Mononuclear cell (primary cell): ENCODE data around the gene TTLL5. TPM values are rescaled to one million over a fixed set of nuclear protein-coding genes. Genes with fewer than 3 reads are reported as not detected.

Experiments
- H3K27me3 ChIP-seq: 2 replicates; pipeline ENCODE4 v1.6.0; 2011; ENCODE audit warnings: low read length, control low read depth; ENCODE audit not compliant: insufficient read depth
- H3K4me1 ChIP-seq: 2 replicates; pipeline ENCODE4 v1.5.1; 2011; ENCODE audit warnings: mild to moderate bottlenecking, low read length, control low read depth; ENCODE audit not compliant: insufficient read depth
- H3K4me3 ChIP-seq: 2 replicates; pipeline ENCODE4 v1.5.1; 2011; ENCODE audit warnings: mild to moderate bottlenecking, low read length, moderate library complexity
- H3K9me3 ChIP-seq: 2 replicates; pipeline ENCODE4 v1.5.1; 2011; ENCODE audit warnings: low read depth, mild to moderate bottlenecking, control low read depth, low read length
- total RNA-seq: library from RNA; depleted of rRNA; stranded (reverse); fragments of >200 nt; gene quantifications from one replicate; pipeline ENCODE4 v1.2.3, GENCODE V29; 2012

TTLL5 gene
- total RNA-seq, 1 donor, result 10.6 TPM

- no peak overlapping the region for H3K4me3 ChIP-seq
- H3K9me3 ChIP-seq, result no peaks in the 10 kb centered on the region
- peaks cover 1% of the 10 kb centered on the region for H3K4me1 ChIP-seq
- no peaks in the 10 kb centered on the region for H3K27me3 ChIP-seq
Observed at GRCh38 chr14:75848167-75848913, 187.3 kb downstream of the TTLL5 start.

DNA sequence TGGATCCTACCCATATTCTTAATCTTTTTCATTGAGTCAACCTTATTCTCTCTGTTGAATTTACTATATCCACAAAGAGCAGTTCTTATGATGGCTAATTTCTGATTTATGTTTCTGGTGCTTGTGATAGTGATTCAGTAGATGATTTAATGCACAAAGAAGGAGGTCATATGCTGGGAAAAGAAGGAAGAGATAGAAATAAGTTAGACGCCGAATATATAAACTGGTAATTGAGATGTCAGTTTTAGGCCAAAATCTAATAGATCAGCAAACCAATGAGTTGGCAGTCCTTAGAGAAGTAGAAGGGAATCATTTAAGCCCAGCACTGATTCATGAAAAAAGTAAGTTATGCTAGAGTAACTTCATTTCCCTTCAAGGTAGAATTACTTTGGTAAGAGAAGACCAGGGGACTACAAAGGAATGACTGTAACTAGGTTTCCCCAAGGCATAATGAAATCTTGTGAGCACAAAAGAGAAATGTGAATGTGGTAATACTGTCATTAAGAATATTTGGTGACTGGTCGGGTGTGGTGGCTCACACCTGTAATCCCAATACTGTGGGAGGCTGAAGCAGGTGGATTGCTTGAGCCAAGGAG lies 188.4 kb downstream of the TTLL5 start:
- no peak overlapping the region for H3K4me3 ChIP-seq
- no peaks in the 10 kb centered on the region for H3K4me1 ChIP-seq
- no peaks in the 10 kb centered on the region for H3K9me3 ChIP-seq
- no peaks in the 10 kb centered on the region for H3K27me3 ChIP-seq

DNA sequence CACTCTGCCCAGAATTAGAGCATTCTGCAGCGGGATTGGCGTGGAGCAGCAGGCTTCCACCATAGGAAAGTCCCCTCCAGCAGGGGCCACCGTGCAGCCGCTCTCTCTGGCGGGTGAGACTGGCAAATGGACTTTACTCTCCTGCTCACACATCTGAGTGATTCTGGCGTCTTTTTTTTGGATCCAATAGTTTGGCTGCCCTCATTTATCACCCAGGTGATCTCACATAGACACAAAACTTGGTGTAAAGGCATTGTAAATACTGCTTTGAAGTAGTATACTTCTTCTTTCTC lies 190.5 kb downstream of the TTLL5 start:
- H3K4me1 ChIP-seq, result no peaks in the 10 kb centered on the region
- no peaks in the 10 kb centered on the region for H3K27me3 ChIP-seq
- H3K9me3 ChIP-seq, result no peaks in the 10 kb centered on the region
- no peak overlapping the region for H3K4me3 ChIP-seq

GRCh38 chr14:75854111-75854799 lies 193.2 kb downstream of the TTLL5 start:
- Histone ChIP-seq H3K27me3 (no peaks in the 10 kb centered on the region), H3K4me1 (no peaks in the 10 kb centered on the region), H3K4me3 (no peak overlapping the region), H3K9me3 (no peaks in the 10 kb centered on the region)

DNA sequence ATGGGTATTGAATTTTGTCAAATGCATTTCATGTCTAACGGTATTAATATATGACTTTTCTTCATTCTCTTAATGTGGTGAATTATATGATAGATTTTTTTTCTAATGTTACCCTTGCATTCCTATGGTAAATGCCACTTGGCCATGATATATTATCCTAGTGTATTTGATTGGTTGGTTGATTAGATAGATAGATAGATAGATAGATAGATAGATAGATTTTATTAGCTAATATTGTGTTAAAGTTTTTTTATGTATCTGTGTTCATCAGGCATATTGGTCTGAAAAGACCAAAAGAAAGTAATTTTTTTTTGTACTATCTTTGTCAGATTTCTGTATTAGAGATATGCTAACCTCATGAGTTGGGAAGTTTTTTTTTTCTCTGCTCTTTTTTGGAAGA lies 196.2 kb downstream of the TTLL5 start:
- Histone ChIP-seq H3K27me3 (no peaks in the 10 kb centered on the region), H3K4me1 (no peaks in the 10 kb centered on the region), H3K4me3 (no peak overlapping the region), H3K9me3 (no peaks in the 10 kb centered on the region)

DNA sequence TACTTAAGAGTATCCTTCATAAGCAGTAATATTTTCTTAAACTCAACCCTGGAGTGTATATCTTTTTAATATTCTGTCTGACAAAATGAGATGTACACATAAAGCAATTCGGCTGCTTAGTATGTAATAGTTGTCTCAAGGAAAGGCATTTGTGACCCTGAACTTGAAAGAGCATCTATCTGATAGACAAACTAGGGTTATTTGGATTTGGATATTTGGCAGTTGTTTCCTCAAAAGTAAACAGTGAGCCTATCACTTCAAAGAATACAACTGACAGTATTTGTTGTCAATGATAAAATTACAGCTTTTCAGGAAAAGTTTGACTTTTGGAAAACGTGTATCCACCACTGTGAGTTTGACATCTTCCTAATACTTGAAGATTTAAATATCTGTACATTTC lies 197.3 kb downstream of the TTLL5 start:
- no peaks in the 10 kb centered on the region for H3K9me3 ChIP-seq
- H3K27me3 ChIP-seq, result no peaks in the 10 kb centered on the region
- H3K4me1 ChIP-seq, result no peaks in the 10 kb centered on the region
- H3K4me3 ChIP-seq, result no peak overlapping the region

- no peaks in the 10 kb centered on the region for H3K4me1 ChIP-seq
Observed at GRCh38 chr14:75859746-75860145, 198.7 kb downstream of the TTLL5 start.

DNA sequence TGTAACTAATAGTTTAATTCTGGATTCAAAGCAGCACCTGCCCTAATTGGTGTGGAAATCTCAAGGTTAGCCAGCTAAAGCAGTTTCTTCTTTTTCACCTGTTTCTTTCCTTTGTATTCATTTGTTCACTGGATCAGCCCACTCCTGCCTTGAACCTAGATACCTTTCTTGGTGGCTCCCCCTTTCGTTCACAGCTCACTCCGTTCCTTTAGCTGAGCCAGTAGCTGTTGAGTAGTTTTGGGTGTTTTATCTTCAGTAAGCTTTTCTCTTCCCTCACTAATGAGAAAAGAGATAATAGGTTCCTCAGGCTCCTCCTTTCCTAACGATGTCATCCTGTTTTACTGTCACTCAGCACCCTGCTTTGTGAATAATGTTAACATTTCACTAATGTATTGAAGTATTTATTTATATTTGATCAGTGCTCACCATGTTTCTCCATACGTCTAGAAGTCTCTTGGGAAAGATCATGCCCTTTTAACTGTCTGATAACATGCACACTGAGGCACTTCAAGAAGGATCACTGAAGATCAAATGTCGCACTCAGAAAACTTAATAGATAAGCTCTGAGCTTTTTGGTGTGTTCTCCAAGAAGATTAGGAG lies 199.6 kb downstream of the TTLL5 start:
- Histone ChIP-seq H3K27me3 (no peaks in the 10 kb centered on the region), H3K4me1 (no peaks in the 10 kb centered on the region), H3K9me3 (no peaks in the 10 kb centered on the region), H3K4me3 (no peak overlapping the region)

More at GRCh38 chr14:75859746-75860145, 198.7 kb downstream of the TTLL5 start:
- Histone ChIP-seq H3K27me3 (no peaks in the 10 kb centered on the region), H3K4me3 (no peak overlapping the region), H3K9me3 (no peaks in the 10 kb centered on the region)

GRCh38 chr14:75861161-75861621 lies 200.1 kb downstream of the TTLL5 start:
- Histone ChIP-seq H3K9me3 (no peaks in the 10 kb centered on the region), H3K4me3 (no peak overlapping the region), H3K27me3 (no peaks in the 10 kb centered on the region), H3K4me1 (no peaks in the 10 kb centered on the region)

DNA sequence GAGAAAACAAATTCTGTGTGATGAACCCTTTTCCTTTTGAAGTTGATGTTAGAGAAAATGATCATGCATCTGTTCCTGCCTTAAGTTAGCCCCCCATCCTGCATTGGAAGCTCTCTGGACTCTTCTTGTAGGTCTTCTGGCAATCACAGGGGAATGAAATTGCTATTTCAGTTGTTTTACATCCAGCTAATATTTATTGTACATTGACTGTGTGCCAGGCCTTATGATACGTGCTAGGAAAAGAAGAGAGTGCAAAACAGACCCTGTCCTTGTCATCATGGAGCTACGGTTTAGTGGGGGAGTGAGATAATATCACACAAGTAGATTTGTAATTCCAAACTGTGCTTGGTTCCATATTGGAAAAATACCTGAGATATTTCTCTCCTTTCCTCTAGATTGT lies 202.2 kb downstream of the TTLL5 start:
- Histone ChIP-seq H3K4me3 (no peak overlapping the region), H3K4me1 (no peaks in the 10 kb centered on the region), H3K27me3 (no peaks in the 10 kb centered on the region), H3K9me3 (no peaks in the 10 kb centered on the region)

GRCh38 chr14:75864352-75864751 lies 203.3 kb downstream of the TTLL5 start:
- H3K9me3 ChIP-seq, result no peaks in the 10 kb centered on the region
- no peak overlapping the region for H3K4me3 ChIP-seq
- no peaks in the 10 kb centered on the region for H3K4me1 ChIP-seq
- no peaks in the 10 kb centered on the region for H3K27me3 ChIP-seq

GRCh38 chr14:75865531-75865930 lies 204.5 kb downstream of the TTLL5 start:
- Histone ChIP-seq H3K4me3 (no peak overlapping the region), H3K9me3 (no peaks in the 10 kb centered on the region), H3K27me3 (no peaks in the 10 kb centered on the region), H3K4me1 (no peaks in the 10 kb centered on the region)

DNA sequence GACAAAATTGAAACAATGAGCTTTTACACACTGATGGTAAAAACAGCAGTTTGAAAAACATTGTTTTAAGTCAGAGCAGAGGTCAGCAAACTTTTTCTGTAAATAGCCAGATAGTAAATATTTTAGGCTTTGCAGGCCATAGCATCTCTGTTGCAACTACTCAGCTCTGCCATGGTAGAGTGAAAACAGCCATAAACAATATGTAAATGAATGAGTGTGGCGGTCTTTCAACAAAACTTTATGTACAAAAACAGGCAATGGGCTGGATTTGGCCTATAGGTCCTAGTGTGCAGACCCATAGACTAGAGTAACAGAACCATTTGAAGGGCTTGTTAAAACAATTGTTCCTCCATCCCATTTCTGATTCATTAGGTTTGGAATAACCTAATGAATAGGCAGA lies 205.9 kb downstream of the TTLL5 start:
- no peaks in the 10 kb centered on the region for H3K4me1 ChIP-seq
- H3K4me3 ChIP-seq, result no peak overlapping the region
- no peaks in the 10 kb centered on the region for H3K27me3 ChIP-seq
- no peaks in the 10 kb centered on the region for H3K9me3 ChIP-seq

DNA sequence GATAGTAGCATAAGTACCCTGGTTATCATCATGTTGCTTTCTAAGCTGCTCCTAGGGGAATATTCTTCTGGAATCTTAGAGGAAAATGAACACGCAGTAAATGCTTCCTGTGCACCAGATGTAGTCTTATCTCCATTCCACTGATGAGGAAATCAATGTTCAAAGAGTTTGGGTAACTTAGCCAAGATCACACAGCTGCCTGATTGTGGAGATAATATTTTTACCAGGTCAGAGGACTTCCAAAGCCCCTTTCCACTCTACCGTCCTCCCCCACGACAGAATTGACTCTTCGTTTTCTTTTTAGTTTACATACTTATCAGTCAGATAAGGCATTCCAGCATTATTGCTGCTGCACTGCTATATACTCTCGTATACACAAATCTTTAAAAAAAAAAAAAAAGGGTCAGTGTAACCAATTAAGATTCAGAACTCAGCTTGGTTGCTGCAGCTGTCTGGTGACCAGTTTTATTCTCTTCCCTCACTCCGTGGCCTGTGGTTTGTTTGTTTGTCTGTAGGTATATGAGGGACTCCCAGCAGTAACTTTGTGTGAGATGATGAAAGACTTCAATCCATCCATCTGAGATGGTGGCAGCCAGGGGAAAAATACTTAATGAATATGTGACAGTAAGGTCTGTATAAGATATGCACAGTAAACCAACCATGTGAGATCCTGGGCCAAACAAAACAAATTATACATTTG lies 210.3 kb downstream of the TTLL5 start:
- H3K9me3 ChIP-seq, result no peaks in the 10 kb centered on the region
- no peaks in the 10 kb centered on the region for H3K27me3 ChIP-seq
- H3K4me3 ChIP-seq, result no peak overlapping the region

GRCh38 chr14:75875958-75876357 lies 214.9 kb downstream of the TTLL5 start:
- no peaks in the 10 kb centered on the region for H3K27me3 ChIP-seq
- no peaks in the 10 kb centered on the region for H3K9me3 ChIP-seq
- no peak overlapping the region for H3K4me3 ChIP-seq
- H3K4me1 ChIP-seq, result no peaks in the 10 kb centered on the region

More for the DNA sequence above, 210.3 kb downstream of the TTLL5 start:
- H3K4me1 ChIP-seq, result no peaks in the 10 kb centered on the region
